Psoas muscle (tissue), 8 donors: ENCODE data around the gene SCYGR8. TPM values are rescaled to one million over a fixed set of nuclear protein-coding genes. Genes with fewer than 3 reads are reported as not detected.
"Not testable (repeated sequence)": the region's sequence is repeated elsewhere in the genome, so short reads cannot be mapped to it uniquely, and the experiment has no call there.

Experiments
- ATAC-seq, 4 donors: fragments of 200-7000 bp; cut with Tn5 transposase; one replicate each; pipeline ENCODE4 v1.9.1; 2020; ENCODE audit warnings: moderate library complexity in 3 of 4, mild to moderate bottlenecking in 2 of 4
- DNase-seq, 2 donors: peaks; one replicate each; pipeline ENCODE4 v3.0.0-alpha.2; 2020
- H3K27ac ChIP-seq: fragments of 200-600 bp; one replicate; pipeline ENCODE4 v1.8.0; 2022
- H3K27me3 ChIP-seq, 3 donors: fragments of 200-600 bp in 1 of 3; one replicate each; pipeline versions ENCODE4 v1.6.1 to v1.8.0; 2013 to 2022; ENCODE audit warnings: low read length in 2 of 3, mild to moderate bottlenecking in 2 of 3, moderate library complexity in 1 of 3; ENCODE audit not compliant: insufficient read depth in 3 of 3
- H3K36me3 ChIP-seq, 2 donors: fragments of 200-600 bp in 1 of 2; one replicate each; pipeline versions ENCODE4 v1.6.1 to v1.8.0; 2013 to 2022; ENCODE audit warnings: low read depth in 1 of 2, mild to moderate bottlenecking in 1 of 2, moderate library complexity in 1 of 2; ENCODE audit not compliant: insufficient read depth in 1 of 2
- H3K4me1 ChIP-seq: fragments of 200-600 bp; one replicate; pipeline ENCODE4 v1.8.0; 2022
- H3K4me3 ChIP-seq: fragments of 200-600 bp; one replicate; pipeline ENCODE4 v1.8.0; 2022; ENCODE audit warnings: mild to moderate bottlenecking
- H3K9me3 ChIP-seq: fragments of 200-600 bp; one replicate; pipeline ENCODE4 v1.8.0; 2022
- WGBS, 3 donors: extraction: QIAGEN DNeasy Blood & Tissue Kit; methylation state at CpG; one replicate each; pipeline versions ENCODE4 v1.1.6 to v1.1.7; 2013; 5-methylcytosine and 5-hydroxymethylcytosine counted together
- intact Hi-C, 2 donors: fragments of 100-400 bp; cut with DNase I; formaldehyde crosslinking; loops; one replicate each; pipeline versions ENCODE4 v1.11.0 to v1.14.2; 2022
- polyA plus RNA-seq, 3 donors: library from polyadenylated mRNA; stranded (reverse); fragments of 200-250 nt; gene quantifications; one replicate each; pipeline ENCODE4 v1.2.3, GENCODE V29; 2013
- total RNA-seq, 4 donors: library from RNA; stranded (reverse); fragmentation: NEBNext Ultra II Directional in 2 of 4; extraction: Animal tissue kit (Norgen Biotek cat#: 25700) in 2 of 4; gene quantifications; one replicate each; pipeline versions ENCODE4 v1.2.1 to v1.2.4, GENCODE V29; 2021 to 2023
- TF ChIP-seq, protein P1 (sequence below): fragments of 200-600 bp; IDR thresholded peaks from one replicate; pipeline ENCODE4 v1.8.0; 2022; ENCODE audit warnings: antibody characterized with exemption
- donor health status: healthy with polysubstance abuse.
- donor health status: DM: no; HTN: no; CAD: no; lungs with moderate emphysema.
- donor health status: Bipolar disorder and iron deficiency.
- donor health status: healthy.
- donor health status: DM: yes; HTN: yes; CAD: no.
- donor health status: DM: no; HTN: no; CAD: no.
- donor health status: DM: no; HTN: no; CAD: no.
- donor health status: DM: yes; HTN: yes; CAD: no.

The SCYGR8 gene
- total and polyA plus RNA-seq, 7 donors = not detected

GRCh38 chr2:227724394-227725039 is 21.2 kb upstream of the SCYGR8 start, which contains the start of gene SCYGR6:
Gene SCYGR6, minus strand, starts transcription at chr2:227724757. Its CDS starts 0 bp downstream, at chr2:227724757.
- H3K27me3 ChIP-seq = peaks cover 2% of the 10 kb centered on the region in 3 donors

DNA sequence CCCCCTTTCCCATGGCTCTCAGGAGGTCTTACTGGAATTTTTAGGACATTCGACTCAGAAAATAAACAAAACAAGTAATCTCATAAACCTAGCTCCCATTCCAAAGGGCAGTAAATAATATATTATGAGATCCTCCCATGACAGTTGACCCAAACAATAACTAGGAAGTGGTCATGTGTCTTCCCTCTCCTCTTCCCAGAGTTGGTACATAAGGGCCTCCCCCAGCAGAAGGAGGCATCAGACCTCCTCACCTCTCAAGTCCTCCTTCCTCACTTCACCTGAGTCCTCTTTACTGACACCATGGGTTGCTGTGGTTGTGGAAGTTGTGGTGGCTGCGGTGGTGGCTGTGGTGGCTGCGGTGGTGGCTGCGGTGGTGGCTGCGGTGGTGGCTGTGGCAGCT is 17.7 kb upstream of the SCYGR8 start, which contains the start of gene SCYGR7:
Gene SCYGR7, plus strand, starts transcription at position 301 of the 400 bp plus-strand sequence. Its CDS starts 0 bp downstream, at position 301.
- DNase-seq = no peak
- TF ChIP-seq, protein P1, sequence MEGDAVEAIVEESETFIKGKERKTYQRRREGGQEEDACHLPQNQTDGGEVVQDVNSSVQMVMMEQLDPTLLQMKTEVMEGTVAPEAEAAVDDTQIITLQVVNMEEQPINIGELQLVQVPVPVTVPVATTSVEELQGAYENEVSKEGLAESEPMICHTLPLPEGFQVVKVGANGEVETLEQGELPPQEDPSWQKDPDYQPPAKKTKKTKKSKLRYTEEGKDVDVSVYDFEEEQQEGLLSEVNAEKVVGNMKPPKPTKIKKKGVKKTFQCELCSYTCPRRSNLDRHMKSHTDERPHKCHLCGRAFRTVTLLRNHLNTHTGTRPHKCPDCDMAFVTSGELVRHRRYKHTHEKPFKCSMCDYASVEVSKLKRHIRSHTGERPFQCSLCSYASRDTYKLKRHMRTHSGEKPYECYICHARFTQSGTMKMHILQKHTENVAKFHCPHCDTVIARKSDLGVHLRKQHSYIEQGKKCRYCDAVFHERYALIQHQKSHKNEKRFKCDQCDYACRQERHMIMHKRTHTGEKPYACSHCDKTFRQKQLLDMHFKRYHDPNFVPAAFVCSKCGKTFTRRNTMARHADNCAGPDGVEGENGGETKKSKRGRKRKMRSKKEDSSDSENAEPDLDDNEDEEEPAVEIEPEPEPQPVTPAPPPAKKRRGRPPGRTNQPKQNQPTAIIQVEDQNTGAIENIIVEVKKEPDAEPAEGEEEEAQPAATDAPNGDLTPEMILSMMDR = no peak
- Histone ChIP-seq H3K27ac (no peak within 1 kb of the TSS), H3K4me3 (no peak within 1 kb of the TSS), H3K4me1 (no peaks in the 10 kb centered on the region), H3K9me3 (no peaks in the 10 kb centered on the region), H3K27me3 (peaks cover 0 to 2% (median 2%) of the 10 kb centered on the region in 3 donors), H3K36me3 (no peaks in the 10 kb centered on the region)
- WGBS, 3 donors = 86 to 90% (median 87%) methylated on average over 5 of the region's 5 CpGs
- intact Hi-C loops = no loop called here
- no peak for ATAC-seq

More at GRCh38 chr2:227724394-227725039, 21.2 kb upstream of the SCYGR8 start, which contains the start of gene SCYGR6:
- no peaks in the 10 kb centered on the region for H3K9me3 ChIP-seq
- no peak within 1 kb of the TSS for H3K27ac ChIP-seq
- H3K36me3 ChIP-seq = no peaks in the 10 kb centered on the region
- no peak for ATAC-seq
- DNase-seq = no peak
- intact Hi-C loops = no loop called here
- WGBS, 3 donors = 47 to 71% (median 57%) methylated on average over 14 to 15 of the region's 15 CpGs
- TF ChIP-seq, protein P1 = no peak
- no peak within 1 kb of the TSS for H3K4me3 ChIP-seq
- no peaks in the 10 kb centered on the region for H3K4me1 ChIP-seq

DNA sequence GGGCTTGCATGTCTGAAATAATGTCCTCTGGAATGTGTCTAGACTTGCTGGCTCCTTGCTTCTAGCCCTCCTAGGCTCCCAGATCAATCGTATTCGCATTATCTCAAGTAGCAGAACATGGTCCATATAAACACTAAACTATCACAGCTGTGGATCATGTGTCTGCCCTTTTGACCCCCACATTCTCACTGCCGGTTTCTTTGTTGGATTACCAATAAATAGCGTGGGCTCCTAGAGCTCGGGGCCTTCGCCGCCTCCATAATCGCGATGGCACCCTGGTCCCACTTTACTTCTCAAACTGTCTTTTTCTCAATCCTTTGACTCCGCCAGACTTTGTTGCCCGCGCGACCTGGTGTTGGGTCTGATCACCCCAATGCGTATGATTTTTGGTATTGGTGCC is 6.3 kb upstream of the SCYGR8 start:
- TF ChIP-seq, protein P1 = no peak
- intact Hi-C loops = no loop called here
- no peak for DNase-seq
- H3K4me1 ChIP-seq = no peaks in the 10 kb centered on the region
- no peak overlapping the region for H3K27ac ChIP-seq
- no peaks in the 10 kb centered on the region for H3K36me3 ChIP-seq
- 50 to 56% (median 52%) methylated on average over 14 of the region's 14 CpGs for WGBS, 3 donors
- ATAC-seq = no peak
- no peaks in the 10 kb centered on the region for H3K27me3 ChIP-seq
- no peak overlapping the region for H3K4me3 ChIP-seq
- no peaks in the 10 kb centered on the region for H3K9me3 ChIP-seq

GRCh38 chr2:227740705-227741104 is 5.0 kb upstream of the SCYGR8 start:
- ATAC-seq, H3K4me3 ChIP-seq, intact Hi-C loops, H3K4me1 ChIP-seq, DNase-seq, H3K9me3 ChIP-seq, H3K36me3 ChIP-seq, H3K27ac ChIP-seq, H3K27me3 ChIP-seq: not testable (repeated sequence)
- WGBS, 3 donors = 70 to 85% (median 71%) methylated on average over 7 of the region's 7 CpGs

DNA sequence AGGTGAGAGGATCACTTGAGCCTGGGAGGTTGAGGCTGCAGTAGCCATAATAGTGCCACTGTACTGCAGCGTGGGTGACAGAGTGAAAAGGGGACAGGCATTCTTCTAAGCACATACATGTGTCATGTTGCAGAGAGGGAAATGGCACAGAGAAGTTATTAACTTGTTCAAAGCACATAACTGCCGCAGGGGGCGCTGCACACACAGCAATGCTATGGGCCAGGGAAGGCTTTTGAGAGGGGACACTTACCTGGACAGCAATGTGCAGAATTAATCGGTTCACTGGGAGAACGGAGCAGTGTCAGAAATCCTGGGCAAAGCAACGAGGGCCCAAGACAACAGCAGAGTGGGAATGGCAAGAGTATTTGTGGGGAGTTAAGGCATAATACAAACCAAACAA is 2.4 kb downstream of the SCYGR8 start:
- no peak for ATAC-seq
- H3K4me1 ChIP-seq = no peaks in the 10 kb centered on the region
- TF ChIP-seq, protein P1 = no peak
- no peaks in the 10 kb centered on the region for H3K27me3 ChIP-seq
- H3K27ac ChIP-seq = no peak overlapping the region
- H3K9me3 ChIP-seq = no peaks in the 10 kb centered on the region
- no peak overlapping the region for H3K4me3 ChIP-seq
- DNase-seq = no peak
- H3K36me3 ChIP-seq = no peaks in the 10 kb centered on the region
- intact Hi-C loops = no loop called here
- 52 to 61% (median 54%) methylated on average over 6 of the region's 6 CpGs for WGBS, 3 donors

- H3K27ac ChIP-seq, H3K9me3 ChIP-seq, H3K4me3 ChIP-seq, DNase-seq, H3K36me3 ChIP-seq, H3K4me1 ChIP-seq, ATAC-seq, H3K27me3 ChIP-seq, intact Hi-C loops: not testable (repeated sequence)
- 65 to 79% (median 68%) methylated on average over 4 of the region's 4 CpGs for WGBS, 3 donors
Observed at GRCh38 chr2:227756261-227756660, 10.6 kb downstream of the SCYGR8 start.
